HG03097 (cell line): ENCODE results near the gene TRMT2B.
"Not testable (repeated sequence)": the region's sequence is repeated elsewhere in the genome, so short reads cannot be mapped to it uniquely, and the experiment has no call there.

ENCODE experiments used
- ATAC-seq: cut with Tn5 transposase; IDR thresholded peaks from one replicate; pipeline ENCODE4 v1.9.1; 2021; ENCODE audit not compliant: unreplicated experiment, low FRiP score

The TRMT2B gene

GRCh38 chrX:101012031-101012430 is 39.9 kb downstream of the TRMT2B start:
- not testable (repeated sequence) for ATAC-seq

DNA sequence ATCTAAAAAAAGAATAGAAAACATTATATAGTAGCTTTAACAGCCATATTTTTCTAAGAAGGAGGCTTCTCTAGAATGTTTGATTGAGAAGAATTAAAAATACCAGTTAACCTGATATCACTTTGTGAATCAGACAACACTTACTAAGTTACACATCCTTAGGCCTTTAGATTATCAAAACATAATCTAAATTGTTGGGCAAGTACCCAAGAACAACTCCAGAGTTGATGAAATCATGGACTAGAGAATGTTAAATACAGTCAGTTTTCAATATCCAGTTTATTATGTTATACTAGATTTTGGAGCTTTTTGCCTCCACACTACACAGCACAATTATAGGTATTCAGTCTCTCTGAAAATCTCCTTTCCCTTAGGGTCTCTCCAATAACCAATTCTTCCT is 42.8 kb downstream of the TRMT2B start:
- no peak for ATAC-seq

DNA sequence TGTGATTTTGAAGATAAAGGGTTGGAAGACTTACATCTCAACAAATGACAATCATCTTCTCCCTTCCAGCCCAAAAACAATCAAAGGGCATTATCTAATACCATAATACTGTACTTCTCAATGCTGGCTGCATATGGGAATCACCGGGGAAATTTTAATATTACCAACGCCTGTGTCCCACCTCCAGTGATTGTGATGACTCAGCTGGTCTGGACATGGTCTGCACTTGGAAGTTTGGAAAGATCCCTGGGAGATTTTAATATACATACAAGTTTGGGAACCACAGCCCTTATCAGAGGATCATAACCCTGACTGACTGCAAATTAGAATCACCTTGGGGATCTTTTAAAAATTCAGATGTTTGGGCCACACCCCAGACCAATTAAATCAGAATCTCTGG is 52.5 kb downstream of the TRMT2B start:
- ATAC-seq = no peak

DNA sequence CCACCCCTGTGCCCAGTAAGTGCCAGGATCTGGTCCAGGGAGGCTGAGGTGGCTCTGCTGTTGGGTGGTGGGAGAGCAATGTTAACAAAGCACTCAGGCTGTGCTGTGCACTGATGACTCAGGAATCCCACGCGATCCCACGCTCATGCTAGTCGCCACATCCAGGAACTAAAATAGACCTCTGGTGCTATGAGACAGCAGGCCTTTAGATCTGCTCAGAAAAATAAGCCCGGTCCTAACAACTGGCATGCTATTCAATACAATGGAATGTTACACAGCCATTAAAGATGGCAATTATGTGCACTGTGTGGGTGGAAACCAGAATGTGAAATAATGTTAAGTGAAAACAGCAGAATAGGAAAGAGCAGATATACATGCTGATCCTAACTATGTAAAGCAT is 56.4 kb downstream of the TRMT2B start:
- ATAC-seq = no peak

GRCh38 chrX:100994352-100995281 is 57.3 kb downstream of the TRMT2B start:
- no peak for ATAC-seq

GRCh38 chrX:100990139-100990538 is 61.8 kb downstream of the TRMT2B start:
- no peak for ATAC-seq

DNA sequence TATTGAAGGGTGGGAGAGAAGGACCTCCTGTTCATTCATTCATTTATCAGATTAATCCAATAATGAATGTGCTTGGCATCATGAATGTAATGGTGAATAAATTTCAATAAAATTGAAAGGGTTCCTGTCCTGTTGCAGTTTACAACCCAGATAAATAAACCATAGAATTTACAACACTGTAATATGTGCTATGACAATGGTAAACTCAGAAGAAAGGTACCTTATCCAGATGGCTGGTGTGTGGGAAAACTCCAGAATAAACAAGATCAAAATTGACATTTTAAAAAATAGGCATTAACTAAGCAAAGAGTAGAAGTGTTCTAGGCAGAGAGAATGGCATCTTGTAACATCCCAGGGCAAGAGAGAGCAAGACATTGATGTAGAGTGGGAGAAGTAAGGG is 67.1 kb downstream of the TRMT2B start:
- no peak for ATAC-seq

GRCh38 chrX:100981498-100981845 is 70.4 kb downstream of the TRMT2B start:
- not testable (repeated sequence) for ATAC-seq

GRCh38 chrX:100980608-100981497 is 71.1 kb downstream of the TRMT2B start:
- ATAC-seq = no peak

DNA sequence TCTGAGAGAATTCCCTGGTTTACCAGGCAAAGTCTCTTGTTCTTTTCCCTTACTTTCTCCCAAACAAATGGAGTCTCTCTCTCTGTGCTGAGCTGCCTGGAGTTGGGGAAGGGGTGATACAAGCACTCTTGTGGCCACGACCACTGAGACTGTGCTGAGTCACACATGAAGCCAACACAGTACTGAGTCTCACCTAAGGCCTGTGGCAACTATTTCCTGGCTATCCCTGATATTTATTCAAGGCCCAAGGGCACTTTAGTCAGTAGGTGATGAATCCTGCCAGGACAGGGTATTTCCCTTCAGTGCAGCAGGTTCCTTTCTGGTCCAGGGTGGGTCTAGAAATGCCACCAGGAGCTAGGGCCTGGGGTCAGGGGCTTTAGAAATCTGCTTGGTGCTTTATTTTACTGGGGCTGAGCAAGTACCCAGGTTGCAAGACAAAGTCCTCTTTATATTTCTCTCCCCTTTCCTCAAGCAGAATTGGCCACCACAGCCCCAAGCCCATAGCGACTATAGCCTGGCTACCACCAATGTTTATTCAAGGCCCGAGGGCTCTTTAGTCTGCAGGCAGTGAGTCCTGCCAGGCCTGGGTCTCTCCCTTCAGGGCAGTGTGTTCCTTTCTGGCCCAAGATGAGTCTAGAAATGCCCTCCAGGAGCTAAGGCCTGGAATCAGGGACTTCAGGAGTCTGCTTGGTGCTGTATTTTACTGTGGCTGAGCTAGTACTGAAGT is 71.9 kb downstream of the TRMT2B start:
- ATAC-seq = no peak

- ATAC-seq = no peak
Observed at GRCh38 chrX:100976211-100976610, 75.7 kb downstream of the TRMT2B start.

DNA sequence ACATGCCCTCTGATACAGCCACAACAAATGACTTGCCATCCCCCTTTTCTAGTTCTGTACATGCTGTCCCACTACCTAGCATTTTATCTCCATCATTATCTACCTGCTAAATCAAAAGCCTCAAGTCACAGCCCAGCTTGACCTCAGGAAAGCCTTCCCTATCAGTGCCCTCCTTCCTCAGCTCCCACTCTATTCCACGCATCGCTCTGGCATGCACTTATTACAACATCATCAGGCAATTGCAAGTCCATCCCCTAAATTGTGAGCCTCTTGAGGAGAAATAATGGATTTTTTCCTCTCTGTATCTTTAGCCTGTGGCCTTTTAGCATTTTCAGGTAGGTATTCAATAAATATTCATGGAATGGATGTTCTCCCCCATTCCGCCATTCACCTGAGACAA is 76.7 kb downstream of the TRMT2B start:
- ATAC-seq = no peak

- no peak for ATAC-seq
Observed at GRCh38 chrX:100973411-100973810, 78.5 kb downstream of the TRMT2B start.

- ATAC-seq = no peak
Observed at GRCh38 chrX:100969936-100970335, 82.0 kb downstream of the TRMT2B start.

DNA sequence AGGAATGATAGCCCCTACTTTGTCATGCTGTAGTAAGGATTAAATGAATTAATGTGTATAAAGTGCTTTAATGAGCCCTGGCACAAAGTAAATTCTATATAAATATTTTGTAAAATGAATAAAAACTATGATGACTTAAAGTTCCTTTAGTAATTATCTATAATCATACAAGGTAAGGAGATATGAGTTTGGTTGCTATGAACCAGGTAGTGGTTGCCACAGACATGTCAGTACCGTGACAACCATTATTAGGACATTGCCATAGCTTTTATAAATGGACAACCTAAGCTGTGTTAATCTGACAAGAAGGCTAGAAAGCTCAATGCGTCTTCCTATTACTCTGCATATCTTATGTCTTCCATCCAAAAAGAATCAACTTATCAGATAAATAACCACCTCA is 82.5 kb downstream of the TRMT2B start, which contains the start of gene ARL13A:
Gene ARL13A (plus strand): TSS at position 301 of the 400 bp plus-strand sequence. CDS start 3,982 bp downstream, outside the sequence.
- no peak for ATAC-seq

GRCh38 chrX:100964362-100964761 is 87.5 kb downstream of the TRMT2B start:
- ATAC-seq = no peak

DNA sequence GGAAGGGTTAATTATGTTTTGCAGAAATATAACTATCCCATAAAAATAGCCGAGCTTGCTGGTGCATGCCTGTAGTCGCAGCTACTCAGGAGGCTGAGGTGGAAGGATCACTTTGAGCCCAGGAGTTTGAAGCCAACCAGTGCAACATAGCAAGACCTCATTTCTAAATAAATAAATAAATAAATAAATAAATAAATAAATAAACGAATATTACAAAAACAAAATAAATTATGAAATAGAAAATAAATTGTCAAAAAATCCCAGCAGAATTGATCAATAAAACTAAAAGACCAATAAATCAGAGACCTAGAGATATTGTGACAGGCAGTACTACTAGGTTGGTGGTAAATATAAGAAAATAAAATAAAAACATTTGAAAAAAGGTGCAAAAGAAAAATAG is 89.1 kb downstream of the TRMT2B start:
- ATAC-seq = no peak
